ENCODE results near the gene TMEM150B. TPM values are rescaled to one million over a fixed set of nuclear protein-coding genes. Genes with fewer than 3 reads are reported as not detected.

The TMEM150B gene
- total and polyA plus RNA-seq, 2 of the 13 experiments (the other 11 are each of a cell fraction or from before 2014, with no cell fraction given) = 1.3 to 1.8 TPM

- H3K79me2 ChIP-seq (ENCODE audit: insufficient read depth, low read length) = no peaks in the 10 kb centered on the region
- peaks cover 19% of the 10 kb centered on the region for H3K4me1 ChIP-seq (ENCODE audit: insufficient read depth, low read length)
- BruUV-seq (replicated peaks) = no TSS peak
- intact Hi-C loops (cut with micrococcal nuclease; ENCODE audit: unreplicated experiment) = no loop called here
- H3K9me3 ChIP-seq (ENCODE audit: low read length) = no peaks in the 10 kb centered on the region
- no peak overlapping the region for H2AFZ ChIP-seq (ENCODE audit: low read length)
- in situ Hi-C loops (cut with HindIII; ENCODE audit: extremely low pct_ligation_motif_present, low pct_unique_long_range_greater_than_20kb) = no loop called here
- 16% methylated on average over 5 of the region's 13 CpGs for WGBS (ENCODE audit: low lambda C conversion rate)
- ChIA-PET CTCF (ENCODE audit: low intra/inter-chr PET ratio, low total read pairs) (no interaction called here), POLR2A (no interaction called here)
- no peak overlapping the region for H3K27ac ChIP-seq (ENCODE audit: extremely low read length, insufficient read depth, low read length)
- 0 out of 2 replicates have a peak, but pooled peaks cover 4% of the 10 kb centered on the region for H4K20me1 ChIP-seq (ENCODE audit: insufficient read depth, low read length)
- H3K9ac ChIP-seq (ENCODE audit: insufficient read depth, low read depth, low read length) = no peak overlapping the region
- no peaks in the 10 kb centered on the region for H3K36me3 ChIP-seq (replicated peaks in 1 of 2; ENCODE audit: control insufficient read depth in 1 of 2, insufficient read depth in 2 of 2, low read length in 2 of 2)
- H3K4me3 ChIP-seq (replicated peaks in 1 of 3; ENCODE audit: insufficient read depth in 1 of 3, low read depth in 2 of 3, low read length in 3 of 3) = no peak overlapping the region
- peaks cover 10 to 66% of the 10 kb centered on the region in 2 experiments; a peak in 4 of 5 replicates for H3K27me3 ChIP-seq (ENCODE audit: control insufficient read depth in 1 of 2, insufficient read depth in 2 of 2, low read length in 2 of 2)
- DNase-seq (ENCODE audit: low spot score) (no peak), ATAC-seq (no peak), FAIRE-seq (no peak)
- no peak overlapping the region for H3K4me2 ChIP-seq (ENCODE audit: low read depth, low read length)
- TF ChIP-seq ZNF335 (CRISPR knock-in tag; IDR thresholded peaks at IDR 0.05) (no peak), HOXA9 (CRISPR knock-in tag; IDR thresholded peaks at IDR 0.05; ENCODE audit: borderline replicate concordance) (no peak), ZNF138 (CRISPR knock-in tag; IDR thresholded peaks at IDR 0.05; ENCODE audit: low read depth) (no peak), ZNF704 (CRISPR knock-in tag; IDR thresholded peaks at IDR 0.05; ENCODE audit: borderline replicate concordance) (no peak), BCL6 (CRISPR knock-in tag; IDR thresholded peaks at IDR 0.05) (no peak), MLLT10 (CRISPR knock-in tag; IDR thresholded peaks at IDR 0.05) (no peak), HMGXB4 (CRISPR knock-in tag; IDR thresholded peaks at IDR 0.05; ENCODE audit: borderline replicate concordance in 1 of 2, low read depth in 1 of 2) (no peak), ZHX2 (IDR thresholded peaks at IDR 0.05; ENCODE audit: low read depth) (no peak), ZHX2 (CRISPR knock-in tag; IDR thresholded peaks at IDR 0.05; ENCODE audit: borderline replicate concordance) (no peak), NCOA5 (CRISPR knock-in tag; IDR thresholded peaks at IDR 0.05) (no peak), ZNF382 (CRISPR knock-in tag; IDR thresholded peaks at IDR 0.05; ENCODE audit: borderline replicate concordance) (no peak), CHD2 (IDR thresholded peaks at IDR 0.05; ENCODE audit: low read depth, low read length) (no peak), ZBTB25 (CRISPR knock-in tag; IDR thresholded peaks at IDR 0.05) (no peak)
Measured at GRCh38 chr19:55355213-55355821, 30.2 kb upstream of the TMEM150B start.

Measured in HepG2 (cell line).